HG03558 (cell line): ENCODE data around the gene MAPK11.

Experiments used
- ATAC-seq: cut with Tn5 transposase; IDR thresholded peaks from one replicate; pipeline ENCODE4 v1.9.1; 2021; ENCODE audit warnings: moderate number of reproducible peaks; ENCODE audit not compliant: unreplicated experiment; ENCODE audit errors: extremely low read depth

The MAPK11 gene

GRCh38 chr22:50297510-50298265, 27.5 kb upstream of the MAPK11 start:
- ATAC-seq, result no peak

- ATAC-seq, result no peak
Measured at GRCh38 chr22:50296658-50297490, 26.7 kb upstream of the MAPK11 start.

- ATAC-seq, result no peak
Measured at GRCh38 chr22:50294319-50294656, 24.1 kb upstream of the MAPK11 start.

GRCh38 chr22:50293441-50294318, 23.5 kb upstream of the MAPK11 start:
- ATAC-seq, result no peak

- ATAC-seq, result no peak
Measured at GRCh38 chr22:50292643-50293440, 22.7 kb upstream of the MAPK11 start.

GRCh38 chr22:50289942-50290630, 19.9 kb upstream of the MAPK11 start:
- no peak for ATAC-seq

GRCh38 chr22:50289151-50289941, 19.2 kb upstream of the MAPK11 start:
- ATAC-seq, result no peak

- ATAC-seq, result no peak
Measured at GRCh38 chr22:50287731-50288130, 17.6 kb upstream of the MAPK11 start.

GRCh38 chr22:50286701-50287318, 16.6 kb upstream of the MAPK11 start:
- ATAC-seq, result no peak

- no peak for ATAC-seq
Measured at GRCh38 chr22:50286275-50286674, 16.1 kb upstream of the MAPK11 start.

GRCh38 chr22:50285568-50286229, 15.5 kb upstream of the MAPK11 start:
- no peak for ATAC-seq

- ATAC-seq, result no peak
Measured at GRCh38 chr22:50284479-50284878, 14.3 kb upstream of the MAPK11 start.

GRCh38 chr22:50283821-50284220, 13.6 kb upstream of the MAPK11 start:
- no peak for ATAC-seq

- ATAC-seq, result no peak
Measured at GRCh38 chr22:50282361-50283155, 12.4 kb upstream of the MAPK11 start.

- ATAC-seq, result no peak
Measured at GRCh38 chr22:50281957-50282356, 11.8 kb upstream of the MAPK11 start.

GRCh38 chr22:50281384-50281760, 11.2 kb upstream of the MAPK11 start:
- no peak for ATAC-seq
